ENCODE results near the gene CD48.

The CD48 gene

DNA sequence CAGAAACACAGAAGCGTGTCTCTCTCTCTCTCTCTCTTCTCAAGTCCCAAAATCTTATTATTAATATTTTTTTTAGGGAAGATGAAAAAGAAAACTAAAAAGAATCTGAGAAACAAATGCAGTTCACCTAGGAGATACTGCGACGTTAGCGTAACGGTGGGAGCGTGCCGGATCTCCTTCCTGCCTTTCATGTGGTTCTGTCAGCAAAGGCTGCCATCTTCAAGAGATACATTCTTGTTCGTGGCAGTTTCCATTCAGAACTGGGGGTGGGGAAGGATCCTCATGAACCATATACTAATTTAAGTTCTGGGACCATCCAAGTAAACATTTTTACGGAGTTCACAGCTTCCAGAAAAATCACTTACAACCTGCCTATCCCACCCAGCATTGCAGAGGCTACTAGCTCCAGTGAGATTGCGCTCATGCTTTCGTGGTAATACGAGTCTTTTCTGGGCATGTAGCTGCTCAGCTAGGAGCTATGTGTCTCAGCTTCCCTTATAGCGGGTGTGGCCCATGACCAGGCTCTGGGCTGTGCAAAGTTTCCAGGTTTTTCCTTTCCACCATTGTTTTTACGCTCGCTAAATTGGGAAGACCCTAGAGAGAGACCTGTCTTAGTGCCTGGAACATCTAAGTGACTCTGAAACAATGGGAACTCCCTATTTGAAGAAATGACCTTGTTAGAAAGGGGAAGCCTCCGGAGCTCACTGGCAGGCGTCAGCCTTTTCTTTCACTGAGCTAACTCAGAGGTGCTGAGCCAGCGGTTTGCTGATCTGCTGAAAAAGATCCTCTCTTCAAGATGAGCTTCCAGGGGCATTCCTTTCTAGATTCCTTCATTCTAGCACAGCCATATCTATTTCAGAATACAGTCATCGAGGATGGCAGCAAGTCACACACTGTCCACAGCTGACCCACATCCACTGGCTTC lies 82.1 kb downstream of the CD48 start:
- DNase-seq = no peak

DNA sequence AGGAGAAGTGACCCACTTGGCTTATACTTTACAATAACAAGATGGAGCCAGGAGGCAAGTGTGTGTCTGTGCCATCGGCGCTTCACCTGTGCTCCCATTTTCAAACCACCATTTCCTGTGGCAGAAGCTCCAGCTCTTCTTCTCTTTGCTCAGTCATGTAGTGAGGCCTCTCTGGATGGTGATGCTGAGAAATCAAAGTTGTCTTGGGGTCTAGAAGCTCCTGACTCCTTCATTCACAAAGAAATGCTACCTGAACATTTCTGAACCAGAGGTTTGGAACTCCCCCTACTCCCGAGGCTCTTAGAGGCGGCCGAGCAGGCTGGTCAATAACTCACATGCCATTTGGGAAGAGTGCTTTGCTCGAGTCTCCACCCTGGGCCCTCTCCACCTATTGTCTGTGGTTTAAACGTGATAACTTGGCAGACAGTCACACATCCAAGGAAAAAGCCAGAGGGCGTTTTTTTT lies 82.8 kb downstream of the CD48 start:
- no peak for DNase-seq

Measured in NCI-H1105 (cell line).